ENCODE data around the gene LRRN4.

DNA sequence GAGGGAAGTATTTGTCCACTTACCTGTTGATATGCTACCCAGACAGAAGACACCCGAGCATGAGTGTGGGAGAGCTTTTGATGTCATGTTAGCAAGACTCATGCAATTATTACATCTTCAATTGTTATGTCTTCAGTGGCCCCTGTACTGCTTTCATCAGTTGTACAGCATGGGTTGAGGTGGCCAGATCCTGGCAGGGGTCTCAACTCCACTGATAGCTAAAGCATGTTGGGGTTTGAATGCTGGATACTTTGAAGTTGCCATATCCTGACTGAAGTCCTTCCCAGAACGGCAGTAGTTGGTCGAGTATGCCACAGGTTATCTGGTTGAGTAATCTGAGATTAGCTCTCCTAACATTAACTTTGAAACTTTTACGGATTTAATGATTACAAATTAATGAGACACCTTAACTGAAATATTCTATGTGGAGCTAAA lies 46.7 kb downstream of the LRRN4 start:
- TF ChIP-seq, protein P1, sequence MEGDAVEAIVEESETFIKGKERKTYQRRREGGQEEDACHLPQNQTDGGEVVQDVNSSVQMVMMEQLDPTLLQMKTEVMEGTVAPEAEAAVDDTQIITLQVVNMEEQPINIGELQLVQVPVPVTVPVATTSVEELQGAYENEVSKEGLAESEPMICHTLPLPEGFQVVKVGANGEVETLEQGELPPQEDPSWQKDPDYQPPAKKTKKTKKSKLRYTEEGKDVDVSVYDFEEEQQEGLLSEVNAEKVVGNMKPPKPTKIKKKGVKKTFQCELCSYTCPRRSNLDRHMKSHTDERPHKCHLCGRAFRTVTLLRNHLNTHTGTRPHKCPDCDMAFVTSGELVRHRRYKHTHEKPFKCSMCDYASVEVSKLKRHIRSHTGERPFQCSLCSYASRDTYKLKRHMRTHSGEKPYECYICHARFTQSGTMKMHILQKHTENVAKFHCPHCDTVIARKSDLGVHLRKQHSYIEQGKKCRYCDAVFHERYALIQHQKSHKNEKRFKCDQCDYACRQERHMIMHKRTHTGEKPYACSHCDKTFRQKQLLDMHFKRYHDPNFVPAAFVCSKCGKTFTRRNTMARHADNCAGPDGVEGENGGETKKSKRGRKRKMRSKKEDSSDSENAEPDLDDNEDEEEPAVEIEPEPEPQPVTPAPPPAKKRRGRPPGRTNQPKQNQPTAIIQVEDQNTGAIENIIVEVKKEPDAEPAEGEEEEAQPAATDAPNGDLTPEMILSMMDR (IDR thresholded peaks at IDR 0.05): no peak
- TF ChIP-seq POLR2A (IDR thresholded peaks at IDR 0.05): no peak
